Measurements from ENCODE around the gene TAF6.
A peak's percentile ranks its signal among the peaks of the same experiment; 100 is the strongest.
"Not testable (repeated sequence)": the region's sequence is repeated elsewhere in the genome, so short reads cannot be mapped to it uniquely, and the experiment has no call there.

Gene TAF6

GRCh38 chr7:100152404-100152803 lies 33.2 kb upstream of the TAF6 start:
- DNase-seq: no peak

- peak; percentile 97 for DNase-seq
Observed at GRCh38 chr7:100148559-100149328, 29.6 kb upstream of the TAF6 start, which contains the start of gene LAMTOR4. TSS of gene LAMTOR4 (plus strand) at chr7:100148918. CDS start at chr7:100148973, 55 bp downstream.

- DNase-seq: no peak
Observed at GRCh38 chr7:100148225-100148558, 29.0 kb upstream of the TAF6 start.

GRCh38 chr7:100147278-100147677 lies 28.1 kb upstream of the TAF6 start:
- no peak for DNase-seq

DNA sequence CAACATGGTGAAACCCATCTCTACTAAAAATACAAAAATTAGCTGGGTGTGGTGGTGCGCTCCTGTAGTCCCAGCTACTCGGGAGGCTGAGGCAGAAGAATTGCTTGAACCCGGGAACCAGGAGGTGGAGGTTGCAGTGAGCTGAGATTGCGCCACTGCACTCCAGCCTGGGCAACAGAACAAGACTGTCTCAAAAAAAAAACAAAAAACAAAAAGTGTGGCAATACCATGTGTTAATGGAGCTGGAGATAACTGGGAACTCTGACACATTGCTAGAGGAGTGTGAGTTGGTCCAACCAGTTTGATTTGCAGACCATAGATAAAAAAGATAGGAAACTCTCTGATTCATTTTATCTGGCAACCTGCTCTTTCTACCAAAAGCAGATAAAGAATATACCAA lies 27.2 kb upstream of the TAF6 start:
- not testable (repeated sequence) for DNase-seq

DNA sequence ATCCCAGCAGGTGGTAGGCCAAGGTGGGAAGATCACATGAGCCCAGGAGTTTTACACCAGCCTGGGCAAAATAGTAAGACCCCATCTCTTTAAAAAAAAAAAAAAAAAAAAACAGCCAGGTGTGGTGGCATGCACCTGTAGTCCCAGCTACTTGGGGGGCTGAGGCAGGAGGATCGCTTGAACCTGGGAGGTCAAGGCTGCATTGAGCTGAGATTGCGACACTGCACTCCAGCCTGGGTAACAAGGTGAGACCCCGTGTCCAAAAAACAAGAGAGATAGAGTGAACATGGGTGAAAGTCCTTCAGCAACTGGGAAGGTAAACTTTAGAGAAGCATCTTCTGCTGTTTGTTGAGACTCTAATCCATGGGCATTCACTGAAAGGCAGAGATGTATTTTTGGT lies 23.3 kb upstream of the TAF6 start:
- DNase-seq: no peak

- no peak for DNase-seq
Observed at GRCh38 chr7:100141555-100141949, 22.4 kb upstream of the TAF6 start.

DNA sequence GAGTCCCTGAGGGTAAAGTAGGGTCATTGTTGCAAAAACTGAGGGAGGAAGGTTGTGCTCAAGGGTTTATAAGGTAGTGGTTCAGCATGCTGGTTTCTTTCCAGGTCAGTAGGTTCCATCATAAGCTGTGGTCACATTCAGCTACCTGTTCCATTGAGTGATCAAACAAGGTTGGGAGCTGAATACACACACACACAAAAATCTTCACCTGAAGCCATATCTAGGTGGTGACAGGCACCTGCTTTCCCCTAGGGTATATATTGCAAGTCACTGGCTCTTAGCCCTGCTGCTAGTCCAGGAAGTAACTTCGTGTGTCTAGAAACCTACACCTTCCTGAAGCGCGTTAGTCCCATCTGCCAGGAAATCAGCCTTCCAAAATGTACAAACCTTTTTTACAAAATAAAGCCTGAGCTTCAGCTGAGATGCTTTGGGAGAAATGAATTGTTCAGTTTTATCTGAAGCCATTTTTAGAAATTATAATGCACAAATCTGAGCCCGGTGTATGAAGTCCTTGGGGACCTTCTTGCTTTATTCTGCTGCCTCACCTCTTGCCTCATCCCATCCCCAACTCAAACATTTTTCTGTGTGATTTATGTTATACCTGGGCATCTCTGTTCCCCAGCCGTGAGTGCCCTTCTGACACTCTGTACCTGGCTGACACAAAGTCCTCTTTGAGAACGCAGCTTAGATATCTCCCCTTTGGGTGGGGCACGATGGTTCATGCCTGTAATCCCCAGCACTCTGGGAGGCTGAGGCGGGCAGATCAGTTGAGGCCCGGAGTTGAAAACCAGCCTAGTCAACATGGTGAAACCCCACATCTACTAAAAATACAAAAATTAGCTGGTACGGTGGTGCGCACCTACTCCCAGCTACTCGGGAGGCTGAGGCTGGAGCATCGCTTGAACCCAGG lies 18.9 kb upstream of the TAF6 start:
- DNase-seq: no peak

DNA sequence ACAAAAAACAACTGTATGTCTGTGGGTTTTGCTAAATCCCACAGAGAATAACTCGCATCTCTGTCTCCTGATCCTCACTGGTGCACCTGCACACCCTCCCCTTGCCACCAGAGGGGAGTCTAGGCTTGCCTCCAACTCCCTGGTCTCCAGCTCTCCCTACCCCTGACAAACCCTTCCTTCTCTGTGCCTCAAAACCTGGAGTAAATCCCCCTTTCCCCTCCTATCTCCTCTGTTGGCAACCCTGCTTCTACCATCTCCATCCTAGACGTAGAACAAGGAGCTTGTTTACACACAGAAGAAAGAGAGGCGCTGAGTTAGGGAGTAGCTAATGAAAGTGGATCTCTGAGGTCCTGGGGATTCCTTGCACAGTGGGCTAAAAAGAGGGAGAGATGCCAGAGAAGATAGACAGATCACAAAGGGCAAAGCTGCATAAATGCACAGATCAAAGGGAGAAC lies 13.6 kb upstream of the TAF6 start:
- DNase-seq: peak; percentile 37

GRCh38 chr7:100132126-100132525 lies 13.0 kb upstream of the TAF6 start:
- DNase-seq: no peak

- peak; percentile 54 for DNase-seq
Observed at GRCh38 chr7:100130608-100131453, 11.7 kb upstream of the TAF6 start.

DNA sequence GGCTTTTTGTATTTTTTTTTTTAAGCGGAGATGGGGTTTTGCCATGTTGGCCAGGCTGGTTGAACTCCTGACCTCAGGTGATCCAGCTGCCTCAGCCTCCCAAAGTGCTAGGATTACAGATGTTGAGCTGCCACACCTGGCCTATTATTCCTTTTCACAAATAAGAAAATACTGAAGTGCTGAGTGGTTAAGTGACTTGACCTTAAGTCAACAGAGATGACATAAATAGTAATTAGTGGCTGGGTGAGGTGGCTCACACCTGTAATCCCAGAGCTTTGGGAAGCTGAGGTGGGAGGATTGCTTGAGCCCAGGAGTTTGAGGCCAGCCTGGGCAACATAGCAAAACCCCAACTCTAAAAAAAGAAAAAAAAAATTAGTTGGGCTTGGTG lies 11.1 kb upstream of the TAF6 start:
- DNase-seq: not testable (repeated sequence)

DNA sequence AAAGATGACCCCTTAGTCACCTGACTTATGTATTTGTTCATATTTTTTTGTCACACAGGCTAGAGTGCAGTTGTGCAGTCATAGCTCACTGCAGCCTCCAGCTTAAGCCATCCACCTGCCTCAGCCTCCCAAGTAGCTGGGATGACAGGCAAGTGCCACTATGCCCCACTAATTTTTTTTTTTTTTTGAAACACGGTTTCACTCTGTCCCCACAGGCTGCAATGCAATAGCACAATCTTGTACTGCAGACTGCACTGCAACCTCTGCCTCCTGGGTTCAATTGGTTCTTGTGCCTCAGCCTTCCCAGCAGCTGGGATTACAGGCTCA lies 9.4 kb upstream of the TAF6 start:
- no peak for DNase-seq

DNA sequence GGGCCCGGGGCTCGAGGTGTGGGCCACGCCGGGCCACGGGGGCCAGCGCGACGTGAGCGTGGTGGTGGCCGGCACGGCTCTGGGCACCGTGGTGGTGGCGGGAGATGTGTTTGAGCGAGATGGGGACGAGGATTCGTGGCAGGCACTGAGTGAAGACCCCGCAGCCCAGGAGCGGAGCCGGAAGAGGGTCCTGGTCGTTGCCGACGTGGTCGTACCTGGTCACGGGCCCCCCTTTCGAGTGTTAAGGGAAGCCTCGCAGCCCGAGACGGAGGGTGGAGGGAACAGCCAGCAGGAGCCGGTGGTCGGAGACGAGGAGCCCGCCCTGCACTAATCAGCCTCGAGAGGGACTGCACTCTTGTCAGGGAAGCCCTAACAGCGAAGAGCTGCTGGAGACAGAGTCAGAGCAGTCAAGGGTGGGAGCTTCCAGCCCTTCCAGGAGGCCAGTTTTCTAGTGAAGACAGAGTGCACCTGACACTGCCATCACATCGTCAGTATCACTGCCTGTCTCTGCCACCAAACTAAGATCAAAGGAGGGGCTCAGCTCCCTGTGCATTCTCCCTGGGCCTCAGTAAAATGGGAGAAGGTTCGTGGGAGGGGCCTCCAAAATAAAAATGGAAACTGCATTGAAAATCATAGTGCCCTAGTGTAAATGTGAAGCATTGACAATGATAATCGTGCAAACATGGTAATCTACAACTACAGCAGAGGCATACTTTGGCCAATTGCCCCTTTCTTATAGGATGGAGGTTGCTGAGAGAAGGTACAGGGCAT lies 8.9 kb upstream of the TAF6 start:
- peak; percentile 31 for DNase-seq

DNA sequence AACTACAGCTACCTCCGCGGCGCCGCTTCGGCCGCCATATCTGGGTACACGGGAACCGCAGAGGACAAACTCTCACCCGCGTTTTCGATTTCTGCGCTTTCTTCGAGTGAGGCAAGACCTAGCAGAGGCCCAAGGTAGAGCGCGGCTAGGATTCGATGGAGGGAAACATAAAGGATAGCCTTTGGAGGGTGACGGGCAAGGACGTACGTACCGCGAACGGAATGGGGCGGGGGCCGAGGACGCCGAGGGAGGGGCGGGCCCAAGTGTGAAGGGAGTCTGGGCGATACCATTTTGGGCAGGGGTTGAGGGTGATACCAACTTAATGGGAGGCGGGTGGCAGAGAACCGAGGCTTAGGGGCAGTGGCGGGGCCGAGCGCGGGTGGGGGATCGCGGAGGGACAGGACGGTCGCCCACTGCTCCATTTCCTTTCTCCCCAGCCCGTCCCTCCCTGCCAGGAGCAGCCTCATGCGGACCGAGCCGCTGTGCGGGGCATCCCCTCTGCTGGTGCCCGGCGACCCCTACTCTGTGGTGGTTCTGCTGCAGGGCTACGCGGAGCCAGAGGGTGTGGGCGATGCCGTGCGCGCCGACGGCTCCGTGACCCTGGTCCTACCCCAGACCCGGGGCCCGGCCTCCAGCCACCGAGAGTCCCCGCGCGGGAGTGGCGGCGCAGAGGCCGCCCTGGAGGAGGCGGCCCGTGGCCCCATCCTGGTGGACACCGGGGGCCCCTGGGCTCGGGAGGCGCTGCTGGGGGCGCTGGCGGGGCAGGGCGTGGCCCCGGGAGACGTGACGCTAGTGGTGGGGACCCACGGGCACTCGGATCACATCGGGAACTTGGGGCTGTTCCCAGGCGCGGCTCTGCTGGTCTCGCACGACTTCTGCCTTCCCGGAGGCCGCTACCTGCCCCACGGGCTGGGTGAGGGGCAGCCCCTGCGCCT lies 8.0 kb upstream of the TAF6 start, which contains the start of gene MBLAC1:
Gene MBLAC1 (plus strand): TSS at position 37 of the 935 bp plus-strand sequence. CDS start 429 bp downstream, at position 466.
- peak; percentile 79 for DNase-seq

DNA sequence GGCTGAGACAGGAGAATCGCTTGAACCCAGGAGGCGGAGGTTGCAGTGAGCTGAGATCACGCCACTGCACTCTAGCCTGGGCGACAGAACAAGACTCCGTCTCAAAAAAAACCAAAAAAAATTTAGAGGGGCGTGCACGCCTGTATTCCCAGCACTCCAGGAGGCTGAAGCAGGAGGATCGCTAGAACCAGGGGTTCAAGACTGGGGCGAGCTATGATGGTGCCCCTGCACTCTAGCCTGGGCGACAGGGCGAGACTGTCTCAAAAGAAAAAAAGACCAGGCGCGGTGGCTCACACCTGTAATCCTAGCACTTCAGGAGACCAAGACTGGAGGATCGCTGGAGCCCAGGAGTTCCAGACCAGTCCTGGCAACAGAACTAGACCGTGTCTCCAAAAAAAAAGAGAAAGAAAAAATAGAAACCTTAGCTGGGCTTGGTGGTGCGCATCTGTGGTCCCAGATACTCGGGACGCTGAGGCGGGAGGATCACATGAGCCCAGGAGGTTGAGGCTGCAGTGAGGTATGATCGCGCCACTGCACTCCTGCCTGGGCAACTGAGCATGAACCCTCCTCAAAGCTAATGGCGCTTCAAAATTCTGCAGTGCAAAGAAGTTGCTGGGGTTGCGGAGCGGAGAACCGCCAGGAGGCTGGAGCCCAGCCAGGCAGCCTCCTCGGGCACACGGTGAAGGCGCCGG lies 7.2 kb upstream of the TAF6 start:
- no peak for DNase-seq

GRCh38 chr7:100124301-100125230 lies 5.4 kb upstream of the TAF6 start:
- DNase-seq: no peak

- DNase-seq: no peak
Observed at GRCh38 chr7:100122568-100122967, 3.4 kb upstream of the TAF6 start.

- DNase-seq: peak; percentile 47
Observed at GRCh38 chr7:100122067-100122466, 2.9 kb upstream of the TAF6 start.

DNA sequence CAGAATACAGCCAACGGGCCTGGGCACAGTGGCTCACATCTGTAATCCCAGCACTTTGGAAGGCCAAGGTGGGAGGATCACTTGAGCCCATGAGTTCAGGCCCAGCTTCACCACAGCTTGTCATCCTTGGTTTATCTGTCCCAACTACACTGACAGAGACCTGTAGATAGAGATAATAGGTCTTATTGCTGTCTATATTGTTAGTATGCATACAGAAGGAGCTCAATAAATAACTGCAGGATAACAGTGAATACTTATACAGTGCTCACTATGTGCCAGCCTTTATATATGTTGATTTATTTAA lies 1.5 kb upstream of the TAF6 start:
- no peak for DNase-seq
